Esophagus squamous epithelium (tissue), 4 donors: ENCODE results near the gene FUT9.

Source experiments
- POLR2A ChIP-seq, 4 donors: fragments of 450-650 bp; IDR thresholded peaks; one replicate each; pipeline ENCODE4 v1.6.1; 2017; ENCODE audit warnings: antibody characterized with exemption in 4 of 4, mild to moderate bottlenecking in 4 of 4, moderate library complexity in 3 of 4
- TF ChIP-seq, protein P1 (sequence below), 6 experiments: fragments of 450-650 bp in 4 of 6; fragments of 200-600 bp in 2 of 6; sonication (generic) in 2 of 6; IDR thresholded peaks; one replicate each; pipeline ENCODE4 v1.5.1; 2016 to 2019; ENCODE audit warnings: antibody characterized with exemption in 6 of 6, mild to moderate bottlenecking in 4 of 6, moderate library complexity in 4 of 6

DNA sequence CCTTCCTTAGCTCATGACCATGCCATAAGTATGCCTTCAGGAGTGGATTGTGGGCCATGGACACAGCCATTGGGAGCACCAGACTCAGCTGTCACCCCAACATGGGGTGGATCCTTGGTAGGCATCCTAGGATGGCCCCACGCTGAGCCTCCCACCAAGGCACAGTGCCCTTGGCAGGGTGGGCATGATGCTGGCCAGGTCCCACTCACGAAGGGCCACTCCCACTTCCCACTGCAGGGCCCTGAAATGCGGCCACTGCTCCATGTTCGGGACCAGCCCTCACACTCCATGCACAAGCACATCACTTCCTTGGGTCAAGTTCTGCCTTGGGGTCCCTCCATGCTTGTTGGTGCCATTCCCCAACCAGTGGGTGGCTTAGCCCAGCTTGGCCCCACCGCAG is 12.9 kb upstream of the FUT9 start:
- TF ChIP-seq, protein P1, sequence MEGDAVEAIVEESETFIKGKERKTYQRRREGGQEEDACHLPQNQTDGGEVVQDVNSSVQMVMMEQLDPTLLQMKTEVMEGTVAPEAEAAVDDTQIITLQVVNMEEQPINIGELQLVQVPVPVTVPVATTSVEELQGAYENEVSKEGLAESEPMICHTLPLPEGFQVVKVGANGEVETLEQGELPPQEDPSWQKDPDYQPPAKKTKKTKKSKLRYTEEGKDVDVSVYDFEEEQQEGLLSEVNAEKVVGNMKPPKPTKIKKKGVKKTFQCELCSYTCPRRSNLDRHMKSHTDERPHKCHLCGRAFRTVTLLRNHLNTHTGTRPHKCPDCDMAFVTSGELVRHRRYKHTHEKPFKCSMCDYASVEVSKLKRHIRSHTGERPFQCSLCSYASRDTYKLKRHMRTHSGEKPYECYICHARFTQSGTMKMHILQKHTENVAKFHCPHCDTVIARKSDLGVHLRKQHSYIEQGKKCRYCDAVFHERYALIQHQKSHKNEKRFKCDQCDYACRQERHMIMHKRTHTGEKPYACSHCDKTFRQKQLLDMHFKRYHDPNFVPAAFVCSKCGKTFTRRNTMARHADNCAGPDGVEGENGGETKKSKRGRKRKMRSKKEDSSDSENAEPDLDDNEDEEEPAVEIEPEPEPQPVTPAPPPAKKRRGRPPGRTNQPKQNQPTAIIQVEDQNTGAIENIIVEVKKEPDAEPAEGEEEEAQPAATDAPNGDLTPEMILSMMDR (IDR thresholded peaks at IDR 0.05): no peak
- TF ChIP-seq POLR2A (IDR thresholded peaks at IDR 0.05): no peak
